Stimulated activated CD4-positive, alpha-beta T cell treated with anti-CD3 and anti-CD28 coated beads, Interleukin-4, amount 100 ng/mL, for 24 hours (primary cell): ENCODE results near the gene MTHFSD.

Experiments
- DNase-seq: peaks from one replicate; pipeline ENCODE4 v3.0.0-alpha.2; 2020

The MTHFSD gene

GRCh38 chr16:86581458-86581857 lies 26.4 kb upstream of the MTHFSD start:
- no peak for DNase-seq

GRCh38 chr16:86580791-86581170 lies 25.7 kb upstream of the MTHFSD start:
- DNase-seq = no peak

- no peak for DNase-seq
Observed at GRCh38 chr16:86580063-86580790, 25.2 kb upstream of the MTHFSD start.

GRCh38 chr16:86579268-86580062 lies 24.4 kb upstream of the MTHFSD start:
- no peak for DNase-seq

- no peak for DNase-seq
Observed at GRCh38 chr16:86578611-86579267, 23.7 kb upstream of the MTHFSD start.

GRCh38 chr16:86578061-86578599 lies 23.1 kb upstream of the MTHFSD start, which contains the start of gene FOXL1:
FOXL1 (plus strand) TSS chr16:86578549; CDS start chr16:86578724, 175 bp downstream.
- DNase-seq = no peak

- DNase-seq = no peak
Observed at GRCh38 chr16:86577314-86577971, 22.4 kb upstream of the MTHFSD start.

GRCh38 chr16:86576591-86577313 lies 21.7 kb upstream of the MTHFSD start:
- DNase-seq = no peak

- peak; percentile 46 for DNase-seq
Observed at GRCh38 chr16:86575754-86576557, 20.9 kb upstream of the MTHFSD start.

GRCh38 chr16:86575095-86575685 lies 20.2 kb upstream of the MTHFSD start:
- no peak for DNase-seq

- no peak for DNase-seq
Observed at GRCh38 chr16:86574646-86575045, 19.6 kb upstream of the MTHFSD start.

GRCh38 chr16:86573646-86574508 lies 18.8 kb upstream of the MTHFSD start:
- no peak for DNase-seq

GRCh38 chr16:86573215-86573614 lies 18.2 kb upstream of the MTHFSD start:
- no peak for DNase-seq

- DNase-seq = no peak
Observed at GRCh38 chr16:86572606-86573005, 17.6 kb upstream of the MTHFSD start.

GRCh38 chr16:86572041-86572521 lies 17.0 kb upstream of the MTHFSD start:
- DNase-seq = no peak

- no peak for DNase-seq
Observed at GRCh38 chr16:86571530-86571915, 16.5 kb upstream of the MTHFSD start.

GRCh38 chr16:86570558-86571529 lies 15.8 kb upstream of the MTHFSD start:
- DNase-seq = no peak

- no peak for DNase-seq
Observed at GRCh38 chr16:86569701-86570447, 14.8 kb upstream of the MTHFSD start.
